Hepatocyte (in vitro differentiated cells): ENCODE measurements around the gene COX6B2. TPM values are rescaled to one million over a fixed set of nuclear protein-coding genes. Genes with fewer than 3 reads are reported as not detected.

Experiments used
- DNase-seq: peaks from one replicate; pipeline ENCODE4 v3.0.0-alpha.2; 2016; ENCODE audit warnings: low spot score
- H2AFZ ChIP-seq: fragments of 200-600 bp; sonication (generic); 2 replicates; pipeline ENCODE4 v1.6.0; 2016; ENCODE audit warnings: antibody characterized with exemption, mild to moderate bottlenecking
- H3K27ac ChIP-seq: fragments of 200-600 bp; sonication (generic); 2 replicates; pipeline ENCODE4 v1.5.1; 2016; ENCODE audit warnings: mild to moderate bottlenecking
- H3K27me3 ChIP-seq: fragments of 200-600 bp; sonication (generic); 2 replicates; pipeline ENCODE4 v1.6.1; 2016
- H3K36me3 ChIP-seq: fragments of 200-600 bp; sonication (generic); replicated peaks from 2 replicates; pipeline ENCODE4 v1.5.1; 2016; ENCODE audit warnings: low read depth; ENCODE audit not compliant: insufficient read depth
- H3K4me1 ChIP-seq: fragments of 200-600 bp; sonication (generic); 2 replicates; pipeline ENCODE4 v1.5.1; 2016; ENCODE audit warnings: mild to moderate bottlenecking, moderate library complexity; ENCODE audit not compliant: insufficient read depth
- H3K4me2 ChIP-seq: fragments of 200-600 bp; sonication (generic); 2 replicates; pipeline ENCODE4 v1.6.0; 2016
- H3K4me3 ChIP-seq: fragments of 200-600 bp; sonication (generic); 2 replicates; pipeline ENCODE4 v1.5.1; 2016; ENCODE audit warnings: mild to moderate bottlenecking
- H3K79me2 ChIP-seq: fragments of 200-600 bp; sonication (generic); 2 replicates; pipeline ENCODE4 v1.6.0; 2017; ENCODE audit warnings: mild to moderate bottlenecking
- H3K9me2 ChIP-seq: fragments of 200-600 bp; sonication (generic); replicated peaks from 2 replicates; pipeline ENCODE4 v1.6.0; 2017; ENCODE audit warnings: mild to moderate bottlenecking; ENCODE audit not compliant: insufficient read depth
- H3K9me3 ChIP-seq: fragments of 200-600 bp; sonication (generic); 2 replicates; pipeline ENCODE4 v1.5.1; 2016; ENCODE audit warnings: low read depth, mild to moderate bottlenecking
- H4K20me1 ChIP-seq: fragments of 200-600 bp; sonication (generic); 2 replicates; pipeline ENCODE4 v1.6.0; 2016; ENCODE audit warnings: mild to moderate bottlenecking; ENCODE audit not compliant: insufficient read depth, poor library complexity, severe bottlenecking
- EZH2 ChIP-seq: fragments of 200-600 bp; sonication (generic); IDR thresholded peaks from 2 replicates; pipeline ENCODE4 v1.6.1; 2016; ENCODE audit warnings: antibody characterized with exemption, mild to moderate bottlenecking, borderline replicate concordance
- EZH2phosphoT487 ChIP-seq: fragments of 200-600 bp; sonication (generic); IDR thresholded peaks from one replicate; pipeline ENCODE4 v1.6.1; 2018; ENCODE audit warnings: antibody characterized with exemption, mild to moderate bottlenecking, low read depth, moderate library complexity; ENCODE audit not compliant: unreplicated experiment, severe bottlenecking
- WGBS: methylation state at CpG from one replicate; pipeline ENCODE4 v1.1.6; 2016; ENCODE audit warnings: low lambda C conversion rate; ENCODE audit errors: missing lambda C conversion rate; 5-methylcytosine and 5-hydroxymethylcytosine counted together
- polyA plus RNA-seq: library from polyadenylated mRNA; unstranded; fragments of >200 nt; fragmentation: Nextera tagmentation; extraction: Ambion mirVana; gene quantifications from 2 replicates; pipeline ENCODE4 v1.2.1, GENCODE V29; 2016
- total RNA-seq: library from RNA; depleted of rRNA; stranded (reverse); fragments of >200 nt; gene quantifications from 2 replicates; pipeline ENCODE4 v1.2.3, GENCODE V29; 2014
- TF ChIP-seq, protein P1 (sequence below): fragments of 200-600 bp; sonication (generic); IDR thresholded peaks from 2 replicates; pipeline ENCODE4 v1.5.1; 2016; ENCODE audit warnings: antibody characterized with exemption, mild to moderate bottlenecking; ENCODE audit not compliant: poor library complexity

COX6B2 gene
- total and polyA plus RNA-seq, 2 experiments from 2014 or later: 0.50 to 4.5 TPM

DNA sequence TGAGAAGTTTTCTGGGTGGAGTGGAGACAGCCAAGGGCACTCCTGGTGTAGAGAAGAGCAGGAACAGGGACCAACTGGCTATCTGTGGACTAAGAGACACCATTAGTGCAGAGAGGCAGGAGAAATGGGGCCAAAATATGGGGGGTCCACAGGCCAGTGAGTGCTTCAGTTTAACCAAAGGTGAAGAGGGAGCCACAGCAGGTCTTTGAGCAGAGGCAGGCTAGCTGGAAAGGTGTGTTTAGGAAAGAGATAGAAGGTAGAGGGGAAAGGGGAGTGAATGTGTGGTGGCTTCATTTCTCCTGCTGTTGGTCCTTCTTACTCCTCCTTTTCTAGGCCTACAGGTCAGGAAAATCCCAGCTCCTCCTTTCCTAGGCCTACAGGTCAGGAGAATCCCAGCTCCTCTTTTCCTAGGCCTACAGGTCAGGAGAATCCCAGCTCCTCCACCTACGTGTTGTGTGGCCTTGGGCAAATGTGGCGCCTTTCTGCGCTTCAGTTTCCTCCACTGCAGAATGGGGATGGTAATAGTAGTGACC lies 28.1 kb upstream of the COX6B2 start:
- Histone ChIP-seq H3K4me2 (peak overlapping the region; percentile 90), H3K79me2 (peaks cover 33% of the 10 kb centered on the region), H3K9me3 (no peaks in the 10 kb centered on the region), H4K20me1 (peaks cover 17% of the 10 kb centered on the region), H3K36me3 (no peaks in the 10 kb centered on the region), H3K4me1 (peaks cover 30% of the 10 kb centered on the region), H3K9me2 (no peaks in the 10 kb centered on the region), H3K27me3 (no peaks in the 10 kb centered on the region), H3K4me3 (no peak overlapping the region), H2AFZ (no peak overlapping the region), H3K27ac (no peak overlapping the region)
- 100% methylated on average over 3 of the region's 3 CpGs for WGBS
- no peak for TF ChIP-seq EZH2
- DNase-seq: no peak

DNA sequence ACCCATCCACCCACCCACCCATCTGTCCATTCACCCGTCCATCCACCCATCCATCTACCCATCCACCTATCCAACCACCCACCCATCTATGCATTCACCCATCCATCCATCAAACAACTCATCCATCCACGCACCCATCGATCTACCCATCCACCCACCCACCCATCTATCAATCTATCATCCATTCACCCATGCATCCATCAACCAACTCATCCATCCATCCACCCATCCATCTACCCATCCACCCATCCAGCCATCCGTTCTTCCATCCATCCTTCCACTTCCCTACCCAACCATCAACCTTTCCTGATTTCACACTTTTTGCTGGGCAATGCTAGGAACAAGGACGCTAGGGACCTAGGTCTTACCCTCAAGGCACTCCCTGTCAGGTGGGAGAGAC lies 27.5 kb upstream of the COX6B2 start:
- Histone ChIP-seq H3K9me2 (no peaks in the 10 kb centered on the region), H3K27ac (no peak overlapping the region), H3K9me3 (no peaks in the 10 kb centered on the region), H3K4me3 (no peak overlapping the region), H3K79me2 (peaks cover 27% of the 10 kb centered on the region), H3K4me1 (peaks cover 29% of the 10 kb centered on the region), H3K36me3 (no peaks in the 10 kb centered on the region), H2AFZ (no peak overlapping the region), H3K27me3 (no peaks in the 10 kb centered on the region), H3K4me2 (no peak overlapping the region), H4K20me1 (peaks cover 12% of the 10 kb centered on the region)
- DNase-seq: no peak
- 98% methylated on average over 4 of the region's 5 CpGs for WGBS
- TF ChIP-seq, protein P1, sequence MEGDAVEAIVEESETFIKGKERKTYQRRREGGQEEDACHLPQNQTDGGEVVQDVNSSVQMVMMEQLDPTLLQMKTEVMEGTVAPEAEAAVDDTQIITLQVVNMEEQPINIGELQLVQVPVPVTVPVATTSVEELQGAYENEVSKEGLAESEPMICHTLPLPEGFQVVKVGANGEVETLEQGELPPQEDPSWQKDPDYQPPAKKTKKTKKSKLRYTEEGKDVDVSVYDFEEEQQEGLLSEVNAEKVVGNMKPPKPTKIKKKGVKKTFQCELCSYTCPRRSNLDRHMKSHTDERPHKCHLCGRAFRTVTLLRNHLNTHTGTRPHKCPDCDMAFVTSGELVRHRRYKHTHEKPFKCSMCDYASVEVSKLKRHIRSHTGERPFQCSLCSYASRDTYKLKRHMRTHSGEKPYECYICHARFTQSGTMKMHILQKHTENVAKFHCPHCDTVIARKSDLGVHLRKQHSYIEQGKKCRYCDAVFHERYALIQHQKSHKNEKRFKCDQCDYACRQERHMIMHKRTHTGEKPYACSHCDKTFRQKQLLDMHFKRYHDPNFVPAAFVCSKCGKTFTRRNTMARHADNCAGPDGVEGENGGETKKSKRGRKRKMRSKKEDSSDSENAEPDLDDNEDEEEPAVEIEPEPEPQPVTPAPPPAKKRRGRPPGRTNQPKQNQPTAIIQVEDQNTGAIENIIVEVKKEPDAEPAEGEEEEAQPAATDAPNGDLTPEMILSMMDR: no peak
- TF ChIP-seq EZH2 (no peak), EZH2phosphoT487 (no peak)

DNA sequence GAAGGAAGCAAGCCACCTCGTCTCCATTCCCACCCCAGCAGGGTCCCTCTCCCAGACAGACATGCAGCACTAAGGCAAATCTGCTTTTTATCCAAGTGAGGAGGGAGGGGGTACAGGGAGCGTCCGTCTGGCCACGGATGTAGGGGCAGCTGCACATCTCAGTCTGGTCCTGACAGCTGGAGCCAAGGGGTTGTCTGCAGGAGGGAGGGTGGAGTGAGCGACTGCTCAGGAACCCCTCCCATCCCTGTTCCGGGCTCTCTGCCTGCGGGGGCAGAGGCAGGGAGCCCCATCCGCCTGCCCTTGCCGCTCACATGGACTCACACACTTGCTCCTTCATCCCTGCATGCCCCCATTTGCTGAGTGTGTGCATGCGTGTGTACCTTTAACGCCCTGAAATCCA lies 24.7 kb upstream of the COX6B2 start:
- H3K27me3 ChIP-seq: peaks cover 4% of the 10 kb centered on the region
- TF ChIP-seq, protein P1: no peak
- TF ChIP-seq EZH2phosphoT487: no peak
- TF ChIP-seq EZH2: no peak
- peaks cover 16% of the 10 kb centered on the region for H3K79me2 ChIP-seq
- DNase-seq: no peak
- H3K27ac ChIP-seq: no peak overlapping the region
- H3K4me3 ChIP-seq: no peak overlapping the region
- no peak overlapping the region for H2AFZ ChIP-seq
- no peaks in the 10 kb centered on the region for H4K20me1 ChIP-seq
- H3K4me2 ChIP-seq: no peak overlapping the region
- no peaks in the 10 kb centered on the region for H3K9me3 ChIP-seq
- no peaks in the 10 kb centered on the region for H3K9me2 ChIP-seq
- 65% methylated on average over 11 of the region's 11 CpGs for WGBS
- H3K36me3 ChIP-seq: no peaks in the 10 kb centered on the region
- peaks cover 29% of the 10 kb centered on the region for H3K4me1 ChIP-seq

DNA sequence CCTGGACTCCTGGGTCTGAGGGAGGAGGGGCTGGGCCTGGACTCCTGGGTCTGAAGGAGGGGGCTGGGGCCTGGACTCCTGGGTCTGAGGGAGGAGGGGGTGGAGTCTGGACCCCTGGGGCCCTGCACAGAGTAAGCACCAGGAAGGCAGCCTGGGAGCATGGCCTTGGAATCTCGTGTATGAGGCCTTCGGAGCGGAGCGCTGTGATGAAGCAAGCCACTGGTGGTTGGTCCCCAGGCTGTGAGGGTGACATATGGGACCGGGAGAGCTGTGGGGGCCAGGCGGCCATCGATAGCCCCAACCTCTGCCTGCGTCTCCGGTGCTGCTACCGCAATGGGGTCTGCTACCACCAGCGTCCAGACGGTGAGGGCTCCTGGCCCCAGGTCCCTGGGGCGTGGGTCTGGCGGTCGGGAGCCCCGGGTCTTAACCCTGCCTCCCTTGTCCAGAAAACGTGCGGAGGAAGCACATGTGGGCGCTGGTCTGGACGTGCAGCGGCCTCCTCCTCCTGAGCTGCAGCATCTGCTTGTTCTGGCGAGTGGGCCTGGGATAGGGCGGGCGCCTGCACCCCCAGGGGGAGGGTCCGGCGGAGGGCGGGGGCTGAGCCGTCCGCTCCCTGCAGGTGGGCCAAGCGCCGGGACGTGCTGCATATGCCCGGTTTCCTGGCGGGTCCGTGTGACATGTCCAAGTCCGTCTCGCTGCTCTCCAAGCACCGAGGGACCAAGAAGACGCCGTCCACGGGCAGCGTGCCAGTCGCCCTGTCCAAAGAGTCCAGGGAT lies 23.0 kb upstream of the COX6B2 start:
- H3K27ac ChIP-seq: no peak overlapping the region

More for the DNA sequence above, 23.0 kb upstream of the COX6B2 start:
- DNase-seq: no peak
- 21% methylated on average over 35 of the region's 43 CpGs for WGBS
- H2AFZ ChIP-seq: no peak overlapping the region
- H3K9me2 ChIP-seq: no peaks in the 10 kb centered on the region
- no peak overlapping the region for H3K4me3 ChIP-seq
- TF ChIP-seq, protein P1: no peak
- TF ChIP-seq EZH2phosphoT487: no peak
- TF ChIP-seq EZH2: no peak
- no peaks in the 10 kb centered on the region for H4K20me1 ChIP-seq
- peaks cover 8% of the 10 kb centered on the region for H3K79me2 ChIP-seq
- no peaks in the 10 kb centered on the region for H3K36me3 ChIP-seq
- H3K4me2 ChIP-seq: peak overlapping the region; percentile 59
- H3K27me3 ChIP-seq: peaks cover 13% of the 10 kb centered on the region
- no peaks in the 10 kb centered on the region for H3K9me3 ChIP-seq
- peaks cover 31% of the 10 kb centered on the region for H3K4me1 ChIP-seq
